ENCODE results near the gene TSPAN33.
"Not testable (repeated sequence)": the region's sequence is repeated elsewhere in the genome, so short reads cannot be mapped to it uniquely, and the experiment has no call there.

TSPAN33 gene, protein sequence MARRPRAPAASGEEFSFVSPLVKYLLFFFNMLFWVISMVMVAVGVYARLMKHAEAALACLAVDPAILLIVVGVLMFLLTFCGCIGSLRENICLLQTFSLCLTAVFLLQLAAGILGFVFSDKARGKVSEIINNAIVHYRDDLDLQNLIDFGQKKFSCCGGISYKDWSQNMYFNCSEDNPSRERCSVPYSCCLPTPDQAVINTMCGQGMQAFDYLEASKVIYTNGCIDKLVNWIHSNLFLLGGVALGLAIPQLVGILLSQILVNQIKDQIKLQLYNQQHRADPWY

DNA sequence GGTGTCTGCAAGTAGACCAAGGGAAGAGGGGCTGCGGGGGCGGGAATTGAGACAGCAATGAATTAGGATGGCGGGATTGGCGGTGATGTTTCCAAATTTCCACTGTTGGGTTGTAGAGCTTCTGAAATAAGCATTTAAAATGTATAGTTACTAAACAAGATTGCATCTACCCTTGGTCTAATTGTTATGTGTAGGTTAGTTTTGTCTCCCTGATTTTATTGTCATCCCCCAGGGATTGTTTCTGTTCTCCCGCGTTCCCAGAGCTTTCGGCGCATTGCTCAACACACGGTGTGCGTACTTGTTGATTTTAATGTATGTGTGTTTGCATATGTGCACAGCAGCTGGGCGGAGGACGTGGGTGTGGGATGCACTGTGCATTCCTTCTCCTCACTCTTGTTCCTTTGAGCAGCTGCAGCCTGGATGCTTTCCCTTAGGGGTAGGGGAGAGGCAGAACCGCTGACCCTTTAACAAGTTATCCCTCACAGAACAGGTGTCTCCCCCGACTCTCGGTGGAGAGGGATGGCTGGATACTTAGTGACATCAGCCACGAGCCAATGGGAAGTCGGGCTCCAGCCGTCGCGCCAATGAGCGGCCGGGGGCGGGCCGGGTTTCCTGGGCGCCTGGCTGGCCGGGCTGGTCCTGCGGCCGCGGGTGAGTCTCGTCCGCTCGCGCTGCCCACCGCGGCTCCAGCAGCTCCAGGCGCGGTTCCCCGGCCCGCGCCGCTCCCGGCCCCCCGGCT lies at the start of gene TSPAN33:
Gene TSPAN33, plus strand, starts transcription at position 613 of the 739 bp plus-strand sequence. CDS start 274 bp downstream, outside the sequence.
- DNase-seq: peak; percentile 72

DNA sequence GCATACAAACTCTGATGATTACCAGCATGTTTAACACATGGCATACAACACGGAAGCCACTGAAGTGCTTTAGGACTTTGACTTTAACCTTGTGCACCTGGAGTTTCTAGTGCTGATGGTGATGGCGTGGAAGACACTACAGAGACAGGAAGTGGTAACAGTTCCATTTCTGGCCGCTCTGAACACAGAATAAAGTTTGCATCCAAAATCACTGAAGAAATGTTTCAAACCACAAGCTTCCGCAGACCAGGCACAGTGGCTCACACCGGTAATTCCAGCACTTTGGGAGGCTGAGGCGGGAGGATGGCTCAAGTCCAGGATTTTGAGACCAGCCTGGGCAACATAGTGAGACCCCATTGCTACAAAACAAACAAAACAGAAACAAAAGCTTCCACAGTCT lies 49.2 kb upstream of the TSPAN33 start:
- no peak for DNase-seq

DNA sequence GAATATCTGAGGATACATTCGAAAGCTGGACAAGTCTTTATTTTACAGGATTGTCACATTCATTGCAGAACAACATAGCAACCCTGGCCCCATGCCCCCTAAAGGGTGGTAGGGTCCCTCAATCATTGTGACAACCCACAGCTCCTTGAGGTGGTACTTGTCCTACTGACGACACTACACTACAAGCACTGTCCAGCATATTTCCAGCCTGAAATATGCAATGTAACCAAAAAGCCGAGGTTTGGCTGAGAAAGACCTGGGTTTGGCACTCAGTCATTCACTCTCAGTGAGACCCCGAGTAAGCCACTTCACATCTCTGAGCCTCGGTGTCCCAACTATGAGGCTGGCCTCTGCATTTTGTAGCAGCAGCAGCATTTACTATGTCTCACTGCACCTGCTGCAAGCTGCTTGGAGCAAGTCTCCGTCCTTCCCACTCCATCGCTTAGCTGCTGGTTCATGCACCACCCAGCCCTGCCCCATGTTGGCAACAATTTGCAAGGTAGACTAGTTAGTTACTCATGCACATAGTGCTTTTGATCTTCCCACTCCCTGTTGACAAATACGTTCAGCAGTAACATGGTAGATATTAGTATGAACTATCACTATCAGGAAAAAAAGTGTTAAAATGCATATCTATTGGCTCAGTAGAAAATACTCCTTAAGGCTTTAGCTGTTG lies 46.0 kb upstream of the TSPAN33 start:
- no peak for DNase-seq

DNA sequence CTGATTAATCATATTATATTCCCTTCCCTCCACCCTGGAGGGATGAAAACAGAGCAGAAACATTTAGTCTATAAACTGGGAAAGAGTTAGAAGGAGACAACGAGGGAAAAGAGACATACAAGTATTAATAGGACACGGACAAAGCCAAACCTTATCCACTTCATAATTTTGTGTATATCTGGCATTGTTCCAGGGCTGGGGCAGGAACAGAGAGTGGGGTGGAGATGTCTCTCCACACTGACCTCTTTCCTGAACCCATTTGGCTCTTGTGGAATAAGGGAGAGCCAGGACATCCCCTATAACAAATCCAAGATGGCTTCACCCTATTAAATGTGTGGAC lies 43.7 kb upstream of the TSPAN33 start:
- no peak for DNase-seq

DNA sequence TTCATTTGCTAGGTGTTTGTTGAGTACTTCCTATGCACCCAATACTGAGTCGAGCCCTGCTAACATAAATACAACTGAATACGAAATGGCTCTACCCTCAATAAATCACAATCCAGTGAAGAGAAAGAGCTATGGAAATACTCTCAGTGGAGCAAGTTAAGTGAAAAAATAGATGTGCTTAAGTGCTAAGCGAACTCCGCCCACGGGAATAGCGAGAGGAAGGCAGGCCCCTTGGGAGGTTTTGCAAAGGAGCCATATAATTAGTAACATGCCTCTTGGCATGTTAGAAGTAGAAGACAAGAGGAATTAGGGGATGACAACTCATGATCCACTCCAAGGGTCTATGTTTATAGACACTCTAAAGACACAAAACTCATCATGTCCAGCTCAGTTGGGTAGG lies 42.8 kb upstream of the TSPAN33 start:
- DNase-seq: no peak

DNA sequence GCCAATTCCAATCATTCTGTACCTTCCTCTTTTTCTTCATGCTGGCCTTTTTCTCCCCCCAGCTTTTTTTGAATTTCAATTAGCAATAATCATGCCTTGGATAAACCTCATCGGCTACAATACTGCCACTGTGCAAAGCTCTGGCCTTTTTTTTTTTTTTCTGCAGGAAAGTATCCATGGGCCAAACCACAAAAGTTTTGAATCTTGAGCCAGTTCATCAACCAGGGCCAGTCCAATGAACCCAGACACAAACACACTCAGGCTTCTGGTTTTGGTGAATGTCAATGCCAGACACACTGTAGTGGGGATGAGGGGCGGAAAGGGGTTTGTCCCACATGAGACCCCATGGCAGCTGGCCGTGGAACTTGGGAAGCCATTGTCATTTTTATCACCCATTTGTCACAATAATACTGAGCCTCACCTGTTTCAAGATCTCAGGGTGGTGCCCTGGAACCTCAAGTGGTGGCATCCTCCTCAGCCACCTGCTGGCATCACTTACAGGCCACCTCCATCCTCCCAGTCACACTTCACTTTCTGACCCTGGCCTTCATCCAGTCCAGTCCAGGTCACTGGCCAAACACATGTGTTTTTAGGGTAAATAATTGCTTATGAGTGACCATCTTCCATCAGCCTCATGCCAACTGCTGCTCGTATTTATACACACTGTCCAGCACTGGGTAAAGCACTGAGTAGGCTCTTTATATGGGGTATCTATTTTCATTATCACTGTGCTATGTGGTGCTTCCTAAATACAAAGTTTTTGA lies 40.8 kb upstream of the TSPAN33 start:
- no peak for DNase-seq

DNA sequence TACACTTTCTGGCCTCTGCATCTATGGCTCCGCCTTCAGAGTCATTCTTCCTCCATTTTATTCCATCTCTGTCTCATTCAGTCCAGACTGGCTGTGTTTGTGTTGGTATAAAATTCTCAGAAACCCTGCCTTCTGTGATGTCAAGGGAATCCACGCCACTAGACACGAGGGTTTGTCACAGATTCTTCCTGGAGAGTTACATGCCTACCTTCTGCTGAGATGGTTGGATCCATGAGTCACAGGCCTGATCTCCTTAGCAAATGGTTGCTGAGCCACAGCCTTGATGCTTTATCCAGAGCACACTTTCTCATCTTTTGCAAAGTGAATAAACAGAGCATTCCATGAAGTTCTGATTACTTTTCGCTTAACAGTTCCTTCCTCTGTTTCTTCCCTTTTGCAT lies 35.9 kb upstream of the TSPAN33 start:
- no peak for DNase-seq

DNA sequence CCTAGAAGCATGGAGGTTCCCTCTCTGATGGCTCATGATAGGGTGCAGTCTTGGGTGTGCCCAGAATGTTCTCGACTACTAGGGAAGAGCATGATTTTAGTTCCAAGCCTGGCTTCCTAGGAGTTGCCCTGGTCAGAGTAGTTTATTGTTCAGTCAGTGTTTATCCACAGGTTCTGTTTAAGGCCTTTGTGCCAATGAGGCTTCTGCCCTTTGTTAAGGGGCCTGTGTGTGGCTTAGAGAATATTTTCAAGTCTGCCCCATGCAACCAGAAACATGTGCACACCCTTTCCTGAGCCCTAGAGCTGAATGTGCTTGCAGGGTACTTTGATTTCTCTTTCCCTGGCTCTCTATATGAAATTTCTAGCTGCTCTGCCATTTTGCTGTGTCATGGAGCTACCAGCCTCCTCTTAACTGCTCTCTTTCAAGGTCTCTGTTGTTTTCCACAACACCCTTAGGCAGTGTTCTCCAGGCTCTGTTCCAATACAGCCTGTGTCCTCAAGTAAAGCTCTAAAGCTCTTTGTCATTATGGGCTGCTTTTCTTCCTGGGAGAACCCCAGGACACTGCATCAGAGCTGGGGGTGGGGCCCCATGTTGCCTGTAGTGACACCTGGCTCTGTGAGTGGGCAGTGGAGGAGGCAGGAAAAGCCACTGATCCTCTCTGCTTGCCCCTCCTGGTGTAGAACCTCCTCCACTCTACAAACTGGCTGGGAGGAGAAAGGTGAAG lies 34.1 kb upstream of the TSPAN33 start:
- DNase-seq: peak; percentile 67

DNA sequence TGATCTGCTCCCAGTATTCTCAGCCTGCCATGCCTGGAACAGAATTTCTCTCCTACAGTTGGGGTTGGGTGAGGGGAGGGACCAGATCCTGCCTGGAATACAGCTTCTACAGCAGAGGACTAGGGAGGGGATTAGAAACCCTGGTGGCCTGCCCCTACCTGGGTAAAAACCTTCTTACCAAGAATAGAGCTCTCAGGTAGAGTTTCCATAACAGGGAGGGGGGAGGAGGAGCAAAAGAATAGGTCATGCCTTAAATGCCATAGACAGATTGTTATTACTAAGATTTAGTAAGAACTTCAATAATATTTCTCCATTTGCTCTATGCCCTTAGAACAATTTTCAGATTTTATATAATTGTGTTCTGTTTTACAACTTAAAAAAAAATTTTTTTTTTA lies 33.5 kb upstream of the TSPAN33 start:
- no peak for DNase-seq

DNA sequence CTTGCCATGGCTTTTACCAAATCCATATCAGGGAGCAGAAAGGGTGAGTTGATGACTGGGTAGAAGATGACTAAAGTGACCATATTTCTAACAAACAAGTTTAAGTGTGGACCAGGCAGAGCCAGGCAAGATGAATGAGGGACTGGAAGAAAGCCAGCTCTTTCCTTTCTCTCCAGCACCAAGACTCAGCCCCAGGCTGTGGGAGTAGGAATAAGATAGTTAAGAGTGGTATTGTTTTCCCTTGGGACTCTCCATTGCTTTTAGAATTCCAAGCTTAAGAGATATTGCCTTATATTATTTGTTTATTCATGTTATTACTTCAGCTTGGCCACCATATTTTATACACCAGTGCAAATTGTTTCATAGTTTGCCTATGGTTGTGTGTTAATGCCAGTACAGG lies 28.8 kb upstream of the TSPAN33 start:
- no peak for DNase-seq

DNA sequence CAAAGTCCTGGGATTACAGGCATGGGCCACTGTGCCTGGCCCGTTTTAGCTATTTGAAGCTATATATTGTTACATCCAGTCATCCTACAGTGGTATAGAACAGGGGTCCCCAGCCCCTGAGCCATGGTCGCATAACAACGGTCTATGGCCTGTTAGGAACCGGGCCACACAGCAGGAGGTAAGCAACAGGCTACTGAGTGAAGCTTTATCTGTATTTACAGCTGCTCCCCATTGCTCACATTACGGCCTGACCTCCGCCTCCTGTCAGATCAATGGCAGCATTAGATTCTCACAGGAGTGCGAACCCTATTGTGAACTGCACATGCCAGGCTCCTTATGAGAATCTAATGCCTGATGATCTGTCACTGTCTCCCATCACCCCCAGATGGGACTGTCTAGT lies 26.3 kb upstream of the TSPAN33 start:
- DNase-seq: no peak

DNA sequence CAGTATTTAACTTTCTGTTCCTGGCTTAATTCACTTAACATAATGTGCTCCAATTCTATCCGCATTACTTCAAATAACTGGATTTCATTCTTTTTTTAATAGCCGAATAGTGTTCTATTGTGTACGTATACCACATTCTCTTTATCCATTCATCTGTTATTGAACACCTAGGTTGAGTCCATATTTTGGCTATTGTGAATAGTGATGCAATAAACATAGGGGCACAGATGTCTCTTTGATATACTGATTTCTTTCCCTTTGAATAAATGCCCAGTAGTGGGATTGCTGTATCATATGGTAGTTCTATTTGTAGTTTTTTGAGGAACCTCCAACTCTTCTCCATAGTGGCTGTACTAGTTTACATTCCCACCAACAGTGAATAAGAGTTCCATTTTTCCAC lies 25.5 kb upstream of the TSPAN33 start:
- no peak for DNase-seq

DNA sequence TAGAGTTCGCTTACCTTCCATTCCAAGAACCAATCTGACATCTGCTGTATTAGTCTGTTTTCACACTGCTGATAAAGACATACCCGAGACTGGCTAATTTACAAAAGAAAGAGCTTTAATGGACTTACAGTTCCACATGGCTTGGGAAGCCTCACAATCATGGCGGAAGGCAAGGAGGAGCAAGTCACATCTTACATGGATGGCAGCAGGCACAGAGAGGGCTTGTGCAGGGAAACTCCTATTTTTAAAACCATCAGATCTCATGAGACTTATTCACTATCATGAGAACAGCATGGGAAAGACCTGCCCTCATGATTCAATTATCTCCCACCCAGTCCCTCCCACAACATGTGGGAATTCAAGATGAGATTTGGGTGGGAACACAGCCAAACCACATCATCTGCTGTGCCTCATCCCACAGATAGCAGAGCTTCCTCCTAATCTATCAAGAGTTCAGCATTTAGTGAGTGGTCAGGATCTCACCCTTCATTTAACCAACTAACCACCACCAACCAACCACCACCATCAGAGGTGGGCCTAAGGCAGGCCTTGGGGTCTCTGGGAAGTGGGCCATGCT lies 22.9 kb upstream of the TSPAN33 start:
- DNase-seq: not testable (repeated sequence)

DNA sequence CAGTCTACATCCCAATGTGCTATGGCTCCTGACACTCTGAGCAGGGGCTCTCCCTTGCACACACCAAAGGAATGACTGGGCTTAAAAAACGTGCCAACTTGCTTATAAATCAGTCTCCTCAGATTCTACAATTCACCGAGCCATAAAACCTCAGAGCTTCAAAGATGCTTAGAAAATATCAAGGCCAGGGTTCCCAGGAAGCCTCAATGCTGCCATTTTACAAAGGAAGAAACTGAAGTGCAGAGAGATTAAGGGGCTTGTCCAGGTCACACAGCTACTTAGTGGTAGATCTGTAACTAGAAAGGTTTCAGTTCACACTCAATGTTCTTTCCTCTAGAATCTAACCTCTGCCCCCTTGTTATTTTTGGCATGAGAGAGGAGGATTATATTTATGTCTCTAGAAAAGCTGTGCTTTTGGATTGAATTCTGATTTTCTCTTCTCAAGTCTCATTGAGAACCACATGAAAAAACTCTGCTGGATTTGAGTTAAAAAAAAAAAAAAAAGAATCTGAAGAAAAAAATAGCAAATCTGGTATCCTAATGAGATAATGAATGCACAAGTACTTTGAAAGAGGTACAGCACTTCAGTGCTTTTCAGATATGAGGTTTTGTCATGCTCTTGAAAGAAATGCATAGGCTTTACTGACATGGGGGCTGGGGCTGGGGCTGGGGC lies 22.3 kb upstream of the TSPAN33 start:
- no peak for DNase-seq

DNA sequence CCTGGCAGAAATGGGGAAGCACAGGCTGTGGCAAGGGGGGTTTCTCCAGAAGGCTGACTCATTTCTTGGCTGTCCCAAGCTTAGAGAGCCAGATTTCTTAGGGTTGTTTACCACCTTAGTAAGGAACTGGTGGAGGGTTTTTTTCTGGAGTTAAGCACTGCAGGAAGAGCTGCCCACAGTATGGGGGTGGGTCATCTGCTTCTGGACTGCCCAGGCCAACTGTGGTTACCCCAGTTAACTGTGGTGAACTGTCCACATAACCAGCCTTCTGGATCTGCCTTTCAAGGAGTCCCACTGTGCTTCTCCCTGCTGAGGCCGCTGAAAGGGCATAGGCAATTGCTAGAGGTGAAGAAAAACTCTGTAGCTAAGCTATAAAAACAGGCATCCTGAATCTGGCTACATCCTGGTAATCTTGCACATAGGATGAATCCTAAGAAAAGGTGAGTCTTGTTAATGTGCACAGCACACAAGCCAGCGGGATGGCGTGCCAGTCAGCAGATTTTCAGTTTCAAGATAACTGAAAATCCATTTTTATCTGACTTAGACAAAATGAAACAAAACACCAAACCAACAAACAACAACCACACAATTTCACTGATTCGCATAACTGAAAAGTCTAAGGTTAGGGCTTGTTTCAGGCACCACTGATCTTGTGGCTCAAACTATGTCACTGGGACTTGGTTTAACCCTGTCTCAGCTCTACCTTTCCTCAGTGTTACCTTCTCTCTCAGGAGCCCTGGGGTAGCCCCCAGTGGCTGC lies 21.6 kb upstream of the TSPAN33 start:
- no peak for DNase-seq

DNA sequence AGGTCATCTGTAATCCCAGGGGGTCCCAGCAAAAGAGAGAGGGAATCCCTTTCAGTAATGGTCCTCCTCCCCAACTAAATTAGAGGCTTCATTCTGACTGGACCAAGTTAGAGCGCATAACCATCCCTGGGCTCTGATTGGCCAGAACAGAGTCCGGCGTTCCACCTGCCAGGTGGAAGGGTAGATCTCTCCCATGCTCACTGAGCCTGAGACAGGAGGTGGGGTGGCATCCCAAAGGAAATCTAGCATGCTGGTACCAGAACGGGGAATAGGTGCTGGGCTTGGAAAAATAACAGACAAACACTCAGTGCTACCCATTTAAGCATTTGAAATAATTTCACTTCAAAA lies 21.0 kb upstream of the TSPAN33 start:
- no peak for DNase-seq

DNA sequence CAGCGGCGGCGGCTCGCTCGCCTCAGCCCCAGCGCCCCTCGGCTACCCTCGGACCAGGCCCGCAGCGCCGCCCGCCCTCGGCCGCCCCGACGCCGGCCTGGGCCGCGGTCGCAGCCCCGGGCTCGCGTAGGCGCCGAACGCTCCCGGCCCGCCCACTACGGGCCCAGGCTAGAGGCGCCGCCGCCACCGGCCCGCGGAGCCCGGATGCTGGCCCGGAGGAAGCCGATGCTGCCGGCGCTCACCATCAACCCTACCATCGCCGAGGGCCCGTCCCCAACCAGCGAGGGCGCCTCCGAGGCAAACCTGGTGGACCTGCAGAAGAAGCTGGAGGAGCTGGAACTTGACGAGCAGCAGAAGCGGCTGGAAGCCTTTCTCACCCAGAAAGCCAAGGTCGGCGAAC lies 18.2 kb upstream of the TSPAN33 start:
- no peak for DNase-seq

DNA sequence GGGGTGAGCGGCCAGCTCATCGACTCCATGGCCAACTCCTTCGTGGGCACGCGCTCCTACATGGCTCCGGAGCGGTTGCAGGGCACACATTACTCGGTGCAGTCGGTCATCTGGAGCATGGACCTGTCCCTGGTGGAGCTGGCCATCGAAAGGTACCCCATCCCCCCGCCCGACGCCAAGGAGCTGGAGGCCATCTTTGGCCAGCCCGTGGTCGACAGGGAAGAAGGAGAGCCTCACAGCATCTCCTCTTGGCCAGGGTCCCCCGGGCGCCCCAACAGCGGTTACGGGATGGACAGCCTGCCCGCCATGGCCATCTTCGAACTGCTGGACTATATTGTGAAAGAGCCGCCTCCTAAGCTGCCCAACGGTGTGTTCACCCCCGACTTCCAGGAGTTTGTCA lies 17.4 kb upstream of the TSPAN33 start:
- DNase-seq: no peak

DNA sequence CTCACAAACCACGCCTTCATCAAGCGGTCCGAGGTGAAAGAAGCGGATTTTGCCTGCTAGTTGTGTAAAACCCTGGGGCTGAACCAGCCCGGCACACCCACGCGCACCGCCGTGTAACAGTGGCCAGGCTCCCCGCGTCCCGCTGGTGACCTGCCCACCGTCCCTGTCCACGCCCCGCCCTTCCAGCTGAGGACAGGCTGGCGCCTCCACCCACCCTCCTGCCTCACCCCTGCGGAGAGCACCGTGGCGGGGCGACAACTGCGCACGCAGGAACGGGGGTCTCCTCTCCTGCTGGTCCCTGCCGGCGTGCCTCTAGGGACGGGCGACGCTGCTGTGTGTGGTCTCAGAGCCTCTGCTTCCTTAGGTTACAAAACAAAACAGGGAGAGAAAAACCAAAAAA lies 16.9 kb upstream of the TSPAN33 start:
- DNase-seq: no peak

DNA sequence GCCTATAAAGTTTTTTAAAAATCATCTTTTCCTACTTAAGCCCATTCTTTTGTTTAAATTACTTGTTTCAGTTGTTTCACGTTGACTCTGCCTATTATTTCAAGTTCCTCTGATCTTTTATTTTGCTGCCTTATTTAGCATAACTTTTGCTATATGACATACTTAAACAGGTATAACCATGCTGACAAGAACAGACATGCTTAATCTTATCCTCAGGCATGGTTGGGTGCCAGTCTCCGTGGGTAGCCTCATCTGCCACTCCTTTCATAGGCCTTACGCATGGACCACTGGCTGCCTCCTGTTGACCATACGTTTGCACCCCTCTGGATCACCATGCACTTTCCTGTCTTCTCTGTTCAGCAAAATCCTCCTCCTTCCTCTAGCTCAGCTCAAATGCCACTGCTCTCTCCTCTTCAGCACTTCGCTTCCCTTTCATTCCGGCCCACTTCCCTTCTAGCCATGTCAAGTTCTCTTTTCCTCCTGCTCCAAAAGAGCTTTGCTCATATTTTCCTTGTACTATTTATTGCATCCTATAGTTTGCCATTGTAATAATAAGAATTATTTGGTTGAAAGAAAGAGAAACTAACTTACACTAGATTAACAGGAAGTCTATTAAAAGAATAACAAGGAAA lies 10.0 kb upstream of the TSPAN33 start:
- no peak for DNase-seq
